Type B pancreatic cell (in vitro differentiated cells): ENCODE measurements around the gene LEMD2. TPM values are rescaled to one million over a fixed set of nuclear protein-coding genes. Genes with fewer than 3 reads are reported as not detected.

Experiments
- DNase-seq: peaks from one replicate; pipeline ENCODE4 v3.0.0; 2021; ENCODE audit warnings: mixed read lengths; ENCODE audit not compliant: unreplicated experiment; ENCODE audit errors: extremely low spot score
- H3K27ac Mint-ChIP-seq: 2 replicates; pipeline ENCODE4 v1.8.0; 2021; ENCODE audit warnings: mild to moderate bottlenecking, mixed read lengths
- H3K27me3 Mint-ChIP-seq: 2 replicates; pipeline ENCODE4 v1.8.0; 2021; ENCODE audit warnings: mixed read lengths
- H3K36me3 Mint-ChIP-seq: 2 replicates; pipeline ENCODE4 v1.8.0; 2021; ENCODE audit warnings: mixed read lengths
- H3K4me1 Mint-ChIP-seq: one replicate; pipeline ENCODE4 v1.8.0; 2021; ENCODE audit warnings: mixed read lengths; ENCODE audit not compliant: unreplicated experiment
- H3K4me3 Mint-ChIP-seq: 2 replicates; pipeline ENCODE4 v1.8.0; 2021; ENCODE audit warnings: mild to moderate bottlenecking, mixed read lengths
- H3K9me3 Mint-ChIP-seq: 2 replicates; pipeline ENCODE4 v1.8.0; 2021; ENCODE audit warnings: mixed read lengths
- total RNA-seq: library from RNA; stranded (reverse); gene quantifications from 2 replicates; pipeline ENCODE4 v1.2.1, GENCODE V29; 2021; ENCODE audit warnings: low replicate concordance
- TF ChIP-seq, protein P1 (sequence below): fragments of 200-600 bp; sonication (generic); conservative IDR thresholded peaks from 2 replicates; pipeline ENCODE4 v1.5.0; 2021; ENCODE audit warnings: antibody characterized with exemption, mild to moderate bottlenecking

Gene LEMD2
- total RNA-seq, 1 donor from 2014 or later, result 64.7 TPM

DNA sequence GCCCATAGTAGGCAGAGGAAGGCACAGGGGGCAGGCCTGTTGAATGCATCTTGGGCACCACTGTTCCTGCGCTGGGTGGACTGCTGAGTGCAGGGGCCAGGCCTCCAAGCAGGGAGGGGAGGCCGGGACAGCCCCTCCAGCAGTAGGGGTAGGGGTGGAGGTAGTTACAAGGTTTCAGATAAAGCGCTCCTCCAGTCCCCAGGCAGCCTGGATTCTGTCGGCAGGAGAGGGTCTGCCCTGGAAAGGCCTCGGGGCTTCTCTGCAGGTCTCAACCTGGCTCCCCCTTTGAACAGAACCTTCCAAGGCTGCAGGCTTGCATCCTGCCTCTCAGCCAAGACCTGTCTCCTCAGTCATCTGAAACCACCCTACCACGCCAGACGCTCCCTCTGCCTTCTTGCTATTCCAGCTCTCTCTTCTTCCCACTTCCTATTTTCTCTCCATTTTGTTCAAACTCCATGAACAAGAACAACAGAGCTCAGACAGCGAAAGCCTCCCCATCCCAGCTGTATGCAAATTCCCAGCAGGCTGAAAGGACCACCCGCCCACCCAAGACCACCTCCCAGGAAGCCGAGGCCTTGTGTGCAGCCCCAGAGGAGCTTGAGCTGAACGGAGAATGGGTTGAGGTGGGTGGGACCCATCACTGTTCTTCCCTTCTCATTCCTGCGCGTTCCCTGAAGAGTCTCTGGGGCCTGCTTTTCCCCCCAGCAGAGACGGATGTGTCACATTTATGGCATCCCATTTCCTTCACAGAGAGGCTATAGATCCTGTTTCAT, 13.4 kb upstream of the LEMD2 start:
- no peaks in the 10 kb centered on the region for H3K9me3 Mint-ChIP-seq
- H3K27ac Mint-ChIP-seq, result no peak overlapping the region
- TF ChIP-seq, protein P1, sequence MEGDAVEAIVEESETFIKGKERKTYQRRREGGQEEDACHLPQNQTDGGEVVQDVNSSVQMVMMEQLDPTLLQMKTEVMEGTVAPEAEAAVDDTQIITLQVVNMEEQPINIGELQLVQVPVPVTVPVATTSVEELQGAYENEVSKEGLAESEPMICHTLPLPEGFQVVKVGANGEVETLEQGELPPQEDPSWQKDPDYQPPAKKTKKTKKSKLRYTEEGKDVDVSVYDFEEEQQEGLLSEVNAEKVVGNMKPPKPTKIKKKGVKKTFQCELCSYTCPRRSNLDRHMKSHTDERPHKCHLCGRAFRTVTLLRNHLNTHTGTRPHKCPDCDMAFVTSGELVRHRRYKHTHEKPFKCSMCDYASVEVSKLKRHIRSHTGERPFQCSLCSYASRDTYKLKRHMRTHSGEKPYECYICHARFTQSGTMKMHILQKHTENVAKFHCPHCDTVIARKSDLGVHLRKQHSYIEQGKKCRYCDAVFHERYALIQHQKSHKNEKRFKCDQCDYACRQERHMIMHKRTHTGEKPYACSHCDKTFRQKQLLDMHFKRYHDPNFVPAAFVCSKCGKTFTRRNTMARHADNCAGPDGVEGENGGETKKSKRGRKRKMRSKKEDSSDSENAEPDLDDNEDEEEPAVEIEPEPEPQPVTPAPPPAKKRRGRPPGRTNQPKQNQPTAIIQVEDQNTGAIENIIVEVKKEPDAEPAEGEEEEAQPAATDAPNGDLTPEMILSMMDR, result no peak
- peaks cover 33% of the 10 kb centered on the region for H3K4me1 Mint-ChIP-seq
- no peak overlapping the region for H3K4me3 Mint-ChIP-seq
- no peaks in the 10 kb centered on the region for H3K36me3 Mint-ChIP-seq
- peaks cover 43% of the 10 kb centered on the region for H3K27me3 Mint-ChIP-seq
- DNase-seq, result no peak

DNA sequence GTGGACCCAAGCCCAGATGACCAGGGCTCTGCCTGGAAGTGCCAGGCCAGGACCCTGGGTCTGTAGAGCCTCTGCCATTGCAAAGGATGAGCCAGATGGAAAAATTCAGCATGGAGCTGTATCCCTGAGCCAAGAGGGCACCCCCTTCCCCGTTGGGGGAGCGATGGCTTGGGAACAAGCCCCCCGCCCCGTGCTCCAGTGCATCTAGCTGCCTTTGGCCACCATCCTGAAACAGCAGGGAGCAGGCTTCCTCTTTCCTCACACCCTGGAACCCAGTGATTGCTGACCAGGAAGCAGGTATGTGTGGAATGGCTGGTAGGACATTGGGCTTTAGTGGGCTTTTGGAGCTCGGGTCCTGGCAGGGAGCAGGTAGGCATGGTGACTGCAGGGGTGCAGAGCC, 12.7 kb upstream of the LEMD2 start:
- Mint-ChIP-seq H3K4me1 (peaks cover 32% of the 10 kb centered on the region), H3K4me3 (no peak overlapping the region), H3K36me3 (no peaks in the 10 kb centered on the region), H3K27ac (no peak overlapping the region), H3K9me3 (no peaks in the 10 kb centered on the region), H3K27me3 (peaks cover 37% of the 10 kb centered on the region)
- TF ChIP-seq, protein P1, result no peak
- DNase-seq, result no peak

DNA sequence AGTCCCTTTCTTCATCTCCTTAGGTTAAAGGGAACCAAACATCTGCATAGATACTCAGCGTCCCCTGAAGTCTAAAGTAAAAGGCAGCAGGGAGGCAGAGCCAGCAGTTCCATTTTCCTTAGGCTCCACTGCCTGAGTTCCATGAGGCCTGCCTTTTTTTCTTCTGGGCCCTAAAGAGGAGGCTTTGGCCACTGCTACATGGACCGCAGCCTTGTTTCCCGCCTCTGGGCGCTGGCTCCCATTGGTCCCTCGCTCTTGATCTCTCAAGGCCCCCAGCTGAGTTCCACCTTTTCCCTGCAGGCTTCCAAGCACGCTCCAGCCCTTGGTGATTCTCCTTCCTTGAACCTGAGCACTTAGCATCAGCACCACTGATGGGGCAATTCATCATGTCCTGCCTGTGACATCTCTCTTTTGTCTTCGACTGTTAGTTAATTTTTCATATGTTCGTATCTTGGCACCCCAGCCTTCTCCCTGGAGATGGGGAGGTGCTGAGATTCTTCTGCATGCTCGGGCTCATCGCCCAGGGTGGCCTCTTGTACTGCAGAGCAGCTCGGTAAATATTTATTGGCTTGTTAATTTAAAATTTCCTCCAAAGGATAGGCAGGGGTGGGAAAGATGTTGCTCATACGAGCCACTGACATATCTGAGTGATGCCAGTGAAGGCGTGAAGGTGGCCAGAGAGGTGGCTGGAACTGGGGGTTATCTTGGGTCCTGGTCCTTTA, 11.5 kb upstream of the LEMD2 start:
- peaks cover 30% of the 10 kb centered on the region for H3K4me1 Mint-ChIP-seq
- DNase-seq, result no peak
- H3K9me3 Mint-ChIP-seq, result no peaks in the 10 kb centered on the region
- TF ChIP-seq, protein P1, result no peak
- no peak overlapping the region for H3K27ac Mint-ChIP-seq
- no peaks in the 10 kb centered on the region for H3K36me3 Mint-ChIP-seq
- no peak overlapping the region for H3K4me3 Mint-ChIP-seq
- peaks cover 31% of the 10 kb centered on the region for H3K27me3 Mint-ChIP-seq

DNA sequence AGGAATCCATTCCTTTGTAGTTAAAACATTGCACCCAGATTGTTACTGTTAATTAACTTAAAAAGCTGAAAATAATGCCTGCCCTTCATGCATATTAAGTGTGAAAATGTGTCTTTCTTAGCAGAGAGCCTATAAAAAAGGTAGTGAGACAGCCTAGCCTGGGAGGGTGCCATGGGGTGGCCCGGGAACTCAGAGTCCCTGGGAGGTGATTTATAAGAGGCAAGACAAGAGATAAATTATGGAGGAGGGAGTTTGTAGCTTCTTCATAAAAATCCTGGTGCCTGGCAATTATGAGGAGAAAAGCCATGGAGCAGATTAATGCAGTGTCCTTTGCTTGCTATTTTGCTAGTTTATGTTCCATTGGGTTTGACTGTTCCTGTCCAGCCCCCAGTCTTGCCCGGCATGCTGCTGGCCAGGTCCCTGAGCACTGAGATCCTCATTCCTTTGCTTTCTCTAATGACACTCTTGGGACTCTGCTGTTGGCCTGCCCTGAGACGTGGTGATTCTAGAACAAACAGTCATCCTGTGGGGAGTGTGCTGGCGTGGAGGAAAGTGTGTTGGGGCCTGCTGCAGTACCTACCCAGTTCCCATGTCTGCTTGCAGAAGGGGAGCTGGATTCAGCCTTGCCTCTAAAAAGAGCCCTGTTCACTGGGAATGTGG, 10.7 kb upstream of the LEMD2 start:
- TF ChIP-seq, protein P1, result no peak
- DNase-seq, result no peak
- H3K27ac Mint-ChIP-seq, result no peak overlapping the region
- no peaks in the 10 kb centered on the region for H3K9me3 Mint-ChIP-seq
- H3K4me3 Mint-ChIP-seq, result no peak overlapping the region
- H3K36me3 Mint-ChIP-seq, result no peaks in the 10 kb centered on the region
- H3K4me1 Mint-ChIP-seq, result peaks cover 31% of the 10 kb centered on the region
- H3K27me3 Mint-ChIP-seq, result peaks cover 26% of the 10 kb centered on the region

DNA sequence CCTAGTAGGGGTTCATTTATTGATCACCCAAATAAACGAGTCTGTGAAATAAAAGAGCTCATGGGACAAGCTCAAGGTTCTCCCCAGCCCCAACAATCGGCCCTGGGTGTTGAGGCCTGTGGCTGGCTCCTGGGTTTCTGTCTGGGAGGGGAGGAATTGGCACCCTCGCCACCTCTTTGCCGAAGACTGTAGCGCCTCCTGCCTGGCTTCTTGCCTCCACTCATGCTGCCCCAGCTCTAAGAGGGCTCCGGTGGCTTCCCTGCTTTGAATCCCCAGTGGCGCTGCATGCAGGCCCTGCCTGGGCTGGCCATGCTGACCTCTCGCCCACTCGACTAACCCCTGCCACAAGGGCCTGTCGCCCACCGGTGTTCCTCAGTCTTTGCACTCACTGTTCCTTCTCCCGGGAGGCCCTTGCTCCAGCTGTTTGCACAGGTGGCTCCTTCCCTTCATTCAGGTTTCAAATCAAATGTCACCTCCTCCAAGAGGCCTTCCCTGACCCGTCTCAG, 9.5 kb upstream of the LEMD2 start:
- Mint-ChIP-seq H3K27ac (no peak overlapping the region), H3K4me1 (peaks cover 28% of the 10 kb centered on the region)

More for the DNA sequence above, 9.5 kb upstream of the LEMD2 start:
- peaks cover 25% of the 10 kb centered on the region for H3K27me3 Mint-ChIP-seq
- no peak overlapping the region for H3K4me3 Mint-ChIP-seq
- no peak for DNase-seq
- no peaks in the 10 kb centered on the region for H3K9me3 Mint-ChIP-seq
- H3K36me3 Mint-ChIP-seq, result no peaks in the 10 kb centered on the region
- TF ChIP-seq, protein P1, result no peak
